ENCODE results near the gene NFIA. TPM values are rescaled to one million over a fixed set of nuclear protein-coding genes. Genes with fewer than 3 reads are reported as not detected.

NFIA gene
- total and polyA plus RNA-seq, 8 donors: 9.6 to 108 (median 37.2) TPM

- H3K27me3 ChIP-seq: no peaks in the 10 kb centered on the region
- no peaks in the 10 kb centered on the region for H3K4me1 ChIP-seq
- H3K36me3 ChIP-seq: no peaks in the 10 kb centered on the region
- H3K9me3 ChIP-seq: no peaks in the 10 kb centered on the region
- no peak for DNase-seq
- TF ChIP-seq EP300 (IDR thresholded peaks at IDR 0.05): no peak
- no peak overlapping the region for H3K4me3 ChIP-seq
- H3K27ac ChIP-seq: no peak overlapping the region
- intact Hi-C loops (cut with DNase I; ENCODE audit: low total_unique reads): no loop called here
- WGBS, 5 donors: 75 to 84% (median 84%) methylated on average over 7 of the region's 7 CpGs
These were observed 394.9 kb downstream of the NFIA start for GRCh38 chr1:61477301-61477700.

- Histone ChIP-seq H3K27me3 (no peaks in the 10 kb centered on the region), H3K4me3 (no peak overlapping the region), H3K27ac (no peak overlapping the region), H3K4me1 (no peaks in the 10 kb centered on the region), H3K36me3 (no peaks in the 10 kb centered on the region), H3K9me3 (no peaks in the 10 kb centered on the region)
- no peak for DNase-seq
- TF ChIP-seq EP300 (IDR thresholded peaks at IDR 0.05) (no peak), POLR2A (IDR thresholded peaks at IDR 0.05) (no peak), POLR2AphosphoS5 (IDR thresholded peaks at IDR 0.05) (no peak)
- TF ChIP-seq, protein P1, sequence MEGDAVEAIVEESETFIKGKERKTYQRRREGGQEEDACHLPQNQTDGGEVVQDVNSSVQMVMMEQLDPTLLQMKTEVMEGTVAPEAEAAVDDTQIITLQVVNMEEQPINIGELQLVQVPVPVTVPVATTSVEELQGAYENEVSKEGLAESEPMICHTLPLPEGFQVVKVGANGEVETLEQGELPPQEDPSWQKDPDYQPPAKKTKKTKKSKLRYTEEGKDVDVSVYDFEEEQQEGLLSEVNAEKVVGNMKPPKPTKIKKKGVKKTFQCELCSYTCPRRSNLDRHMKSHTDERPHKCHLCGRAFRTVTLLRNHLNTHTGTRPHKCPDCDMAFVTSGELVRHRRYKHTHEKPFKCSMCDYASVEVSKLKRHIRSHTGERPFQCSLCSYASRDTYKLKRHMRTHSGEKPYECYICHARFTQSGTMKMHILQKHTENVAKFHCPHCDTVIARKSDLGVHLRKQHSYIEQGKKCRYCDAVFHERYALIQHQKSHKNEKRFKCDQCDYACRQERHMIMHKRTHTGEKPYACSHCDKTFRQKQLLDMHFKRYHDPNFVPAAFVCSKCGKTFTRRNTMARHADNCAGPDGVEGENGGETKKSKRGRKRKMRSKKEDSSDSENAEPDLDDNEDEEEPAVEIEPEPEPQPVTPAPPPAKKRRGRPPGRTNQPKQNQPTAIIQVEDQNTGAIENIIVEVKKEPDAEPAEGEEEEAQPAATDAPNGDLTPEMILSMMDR (IDR thresholded peaks at IDR 0.05): no peak
- intact Hi-C loops (cut with DNase I; ENCODE audit: low total_unique reads): no loop called here
- 80 to 87% (median 82%) methylated on average over 4 of the region's 4 CpGs for WGBS, 5 donors
These were observed 398.0 kb downstream of the NFIA start for GRCh38 chr1:61480273-61480935.

GRCh38 chr1:61481315-61481715 lies 399.0 kb downstream of the NFIA start:
- no peaks in the 10 kb centered on the region for H3K9me3 ChIP-seq
- DNase-seq: no peak
- H3K36me3 ChIP-seq: no peaks in the 10 kb centered on the region
- WGBS, 5 donors: 35 to 58% (median 41%) methylated on average over 3 of the region's 3 CpGs
- TF ChIP-seq EP300 (IDR thresholded peaks at IDR 0.05) (no peak), POLR2AphosphoS5 (IDR thresholded peaks at IDR 0.05) (no peak), POLR2A (IDR thresholded peaks at IDR 0.05) (no peak)
- H3K4me3 ChIP-seq: no peak overlapping the region
- no peaks in the 10 kb centered on the region for H3K4me1 ChIP-seq
- no peak overlapping the region for H3K27ac ChIP-seq
- intact Hi-C loops (cut with DNase I; ENCODE audit: low total_unique reads): no loop called here
- H3K27me3 ChIP-seq: no peaks in the 10 kb centered on the region

DNA sequence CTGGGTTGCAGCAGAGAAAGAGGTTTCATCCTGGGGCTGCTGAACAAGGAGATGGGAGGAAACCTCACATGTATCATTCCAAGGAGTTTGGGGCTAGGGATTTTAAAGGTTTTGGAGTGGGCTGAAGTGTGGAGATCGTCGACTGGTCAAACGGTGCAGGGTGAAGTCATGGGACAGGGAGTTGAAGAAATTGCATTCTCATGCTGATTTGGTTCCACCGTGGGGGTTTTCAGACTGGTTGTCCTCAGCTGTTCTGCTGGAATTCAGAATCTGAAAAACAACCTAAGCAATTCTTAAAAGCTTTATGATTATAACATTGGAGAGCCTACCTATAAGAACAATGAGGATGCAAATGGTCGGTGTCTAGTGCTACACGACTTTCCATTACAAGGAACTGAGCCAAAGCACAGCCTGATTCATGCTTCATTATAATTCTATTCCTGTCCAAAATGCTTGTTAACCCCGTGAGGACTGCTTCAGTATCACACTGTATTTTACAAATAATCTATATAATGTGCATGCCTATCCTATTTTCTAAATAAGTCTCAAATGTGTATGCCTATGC lies 399.9 kb downstream of the NFIA start:
- 65 to 73% (median 70%) methylated on average over 7 of the region's 7 CpGs for WGBS, 5 donors
- no peaks in the 10 kb centered on the region for H3K4me1 ChIP-seq
- H3K4me3 ChIP-seq: no peak overlapping the region
- H3K9me3 ChIP-seq: no peaks in the 10 kb centered on the region
- H3K36me3 ChIP-seq: no peaks in the 10 kb centered on the region
- no peaks in the 10 kb centered on the region for H3K27me3 ChIP-seq
- DNase-seq: no peak
- no peak overlapping the region for H3K27ac ChIP-seq
- TF ChIP-seq POLR2A (IDR thresholded peaks at IDR 0.05) (no peak), EP300 (IDR thresholded peaks at IDR 0.05) (no peak), POLR2AphosphoS5 (IDR thresholded peaks at IDR 0.05) (no peak)
- TF ChIP-seq, protein P1 (IDR thresholded peaks at IDR 0.05): no peak
- intact Hi-C loops (cut with DNase I; ENCODE audit: low total_unique reads): no loop called here

GRCh38 chr1:61486783-61487536 lies 404.6 kb downstream of the NFIA start:
- Histone ChIP-seq H3K4me3 (no peak overlapping the region), H3K4me1 (peaks cover 0 to 15% (median 0%) of the 10 kb centered on the region in 4 donors), H3K27ac (no peak overlapping the region), H3K36me3 (no peaks in the 10 kb centered on the region), H3K27me3 (no peaks in the 10 kb centered on the region), H3K9me3 (no peaks in the 10 kb centered on the region)
- WGBS, 5 donors: 81 to 88% (median 83%) methylated on average over 4 of the region's 4 CpGs
- intact Hi-C loops (cut with DNase I; ENCODE audit: low total_unique reads): no loop called here
- DNase-seq: no peak
- TF ChIP-seq, protein P1 (IDR thresholded peaks at IDR 0.05): no peak
- no peak for TF ChIP-seq POLR2A (IDR thresholded peaks at IDR 0.05)
- no peak for TF ChIP-seq POLR2AphosphoS5 (IDR thresholded peaks at IDR 0.05)
- TF ChIP-seq EP300 (IDR thresholded peaks at IDR 0.05): no peak
